NCI-H69 (cell line): ENCODE results near the gene ARHGAP44.
"Not testable (repeated sequence)": the region's sequence is repeated elsewhere in the genome, so short reads cannot be mapped to it uniquely, and the experiment has no call there.

ENCODE experiments used
- DNase-seq: peaks from one replicate; lab custom pipeline; 2025; lab: John Stamatoyannopoulos, UW

The ARHGAP44 gene

GRCh38 chr17:12963505-12963904 lies 174.2 kb downstream of the ARHGAP44 start:
- no peak for DNase-seq

DNA sequence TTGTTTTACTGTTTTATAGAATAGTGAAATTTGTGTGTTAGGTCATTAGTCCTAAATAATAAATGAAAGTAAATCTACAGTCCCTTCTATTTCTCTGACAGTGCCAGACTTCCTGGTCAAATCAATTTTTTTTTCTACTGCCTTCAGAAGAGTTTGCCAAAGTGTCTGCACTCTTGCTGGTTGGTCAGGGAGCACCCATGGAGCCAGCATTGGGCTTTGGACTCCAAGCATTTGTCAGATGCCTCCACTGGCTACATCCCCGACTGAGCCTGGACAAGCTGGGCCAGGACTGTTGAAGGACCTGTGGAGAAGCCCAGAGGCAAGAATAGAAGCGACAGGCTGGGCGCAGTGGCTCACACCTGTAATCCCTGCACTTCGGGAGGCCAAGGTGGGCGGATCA lies 174.9 kb downstream of the ARHGAP44 start:
- no peak for DNase-seq

DNA sequence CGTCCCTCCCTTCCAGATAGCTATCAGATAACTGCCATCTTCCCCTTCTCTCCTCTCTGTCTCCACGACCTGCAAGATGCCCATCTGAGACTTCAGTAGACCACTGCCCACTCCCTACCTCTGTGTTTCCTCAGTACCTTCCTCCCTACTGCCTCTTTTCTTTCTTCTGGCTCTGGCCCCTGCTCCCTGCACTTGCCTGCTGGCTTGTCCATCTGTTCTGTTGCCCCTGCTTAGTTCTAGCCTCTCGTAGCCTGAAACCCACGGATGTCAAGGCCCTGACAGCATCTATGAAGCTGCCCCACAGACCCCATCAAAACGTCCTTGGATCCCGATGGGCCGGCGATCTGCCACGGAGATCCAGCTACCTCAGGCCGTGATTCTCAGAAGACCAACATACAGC lies 175.5 kb downstream of the ARHGAP44 start:
- no peak for DNase-seq

GRCh38 chr17:12965988-12966387 lies 176.7 kb downstream of the ARHGAP44 start:
- no peak for DNase-seq

DNA sequence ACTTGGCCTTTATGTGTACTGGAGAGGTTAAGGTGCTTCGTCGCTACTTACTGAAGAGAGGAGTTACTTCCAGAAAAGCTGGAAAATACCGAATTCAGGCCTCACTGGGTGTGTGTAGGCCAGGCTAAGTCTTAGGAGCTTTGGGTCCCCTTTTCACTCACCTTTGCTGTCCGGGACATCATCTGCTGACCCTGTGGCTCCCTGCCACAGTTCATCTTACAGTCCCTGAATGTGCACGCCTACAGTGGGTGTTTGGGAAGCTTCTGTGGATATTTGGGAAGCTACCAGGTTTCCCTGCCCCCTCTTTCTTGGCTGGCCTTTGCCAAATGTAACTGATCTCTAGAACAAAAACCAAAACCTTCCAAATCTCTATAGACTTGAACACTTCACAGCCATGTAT lies 177.1 kb downstream of the ARHGAP44 start:
- no peak for DNase-seq

- DNase-seq, result no peak
These were observed 178.7 kb downstream of the ARHGAP44 start for GRCh38 chr17:12967962-12968361.

DNA sequence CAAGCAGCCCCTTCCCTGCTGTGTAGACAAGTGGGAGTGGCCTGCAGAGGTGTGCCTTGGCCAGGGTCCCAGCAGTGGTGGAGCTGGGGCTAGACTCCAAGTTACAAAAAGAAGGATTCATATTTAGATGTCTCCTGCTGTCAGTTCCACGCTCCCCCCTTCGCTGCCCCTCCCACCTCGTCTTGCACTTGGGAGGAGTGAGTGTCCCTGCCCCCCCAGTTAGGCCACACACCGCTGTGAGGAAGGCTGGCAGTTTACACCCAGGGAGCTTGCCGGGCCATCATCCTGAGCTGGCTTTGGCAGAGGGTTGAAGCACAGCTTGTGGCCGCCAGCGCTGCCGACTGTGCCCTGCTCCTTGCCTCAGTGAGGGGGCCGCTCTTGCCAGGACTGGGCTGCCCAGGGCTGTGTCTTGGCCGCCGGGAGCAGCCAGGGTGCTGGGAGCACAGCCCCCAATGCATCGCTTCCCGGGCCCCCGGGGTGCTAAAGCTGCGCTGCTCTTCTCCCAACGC lies 184.3 kb downstream of the ARHGAP44 start:
- DNase-seq, result peak; percentile 78

- DNase-seq, result peak; percentile 46
These were observed 184.8 kb downstream of the ARHGAP44 start for GRCh38 chr17:12974005-12974531.

GRCh38 chr17:12977008-12977751 lies 187.9 kb downstream of the ARHGAP44 start:
- no peak for DNase-seq

DNA sequence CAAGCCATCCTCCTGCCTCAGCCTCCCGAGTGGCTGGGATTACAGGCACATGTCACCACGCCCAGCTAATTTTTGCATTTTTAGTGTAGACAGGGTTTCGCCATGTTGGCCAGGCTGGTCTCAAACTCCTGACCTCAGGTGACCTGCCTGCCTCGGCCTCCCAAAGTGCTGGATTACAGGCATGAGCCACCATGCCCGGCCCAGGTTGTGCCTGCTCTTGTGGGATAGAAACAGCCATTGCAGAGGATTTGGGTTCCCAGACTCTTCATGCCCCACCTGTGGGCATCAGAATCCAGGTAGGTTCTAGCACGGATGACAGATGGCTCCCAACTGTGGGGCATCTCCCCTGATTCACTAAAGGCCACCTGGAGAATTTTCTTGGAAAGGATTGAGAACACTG lies 189.5 kb downstream of the ARHGAP44 start:
- DNase-seq, result not testable (repeated sequence)

GRCh38 chr17:12979246-12979645 lies 189.9 kb downstream of the ARHGAP44 start:
- DNase-seq, result no peak

DNA sequence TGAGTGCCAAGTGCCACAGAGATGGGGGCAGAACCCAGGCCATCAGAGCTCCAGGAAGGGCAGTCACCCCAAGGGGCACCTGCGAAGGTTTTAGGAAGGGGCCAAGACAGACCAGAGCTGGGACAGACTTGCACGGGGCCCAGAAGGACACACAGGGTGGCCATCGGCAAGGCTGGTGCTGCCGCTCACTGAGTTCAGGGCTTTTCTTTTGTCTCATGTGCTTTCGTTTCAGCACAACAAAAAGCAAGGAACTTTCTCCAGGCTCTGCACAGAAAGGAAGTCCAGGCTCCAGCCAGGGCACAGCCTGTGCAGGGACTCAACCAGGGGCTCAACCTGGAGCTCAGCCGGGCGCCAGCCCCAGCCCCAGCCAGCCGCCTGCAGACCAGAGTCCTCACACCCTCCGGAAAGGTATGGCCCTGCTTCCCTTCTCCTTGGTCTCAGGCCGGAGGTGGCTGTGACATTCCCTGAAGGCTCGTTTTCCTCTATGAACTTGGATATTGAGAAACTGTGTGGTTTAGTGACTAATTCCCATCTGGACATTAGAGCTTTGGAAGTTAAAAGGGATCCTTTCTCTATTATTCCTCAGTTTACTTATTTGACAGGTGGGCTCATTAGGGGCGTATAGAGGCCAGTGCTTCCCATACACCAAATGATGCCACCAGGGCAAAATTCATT lies 190.7 kb downstream of the ARHGAP44 start:
- no peak for DNase-seq

DNA sequence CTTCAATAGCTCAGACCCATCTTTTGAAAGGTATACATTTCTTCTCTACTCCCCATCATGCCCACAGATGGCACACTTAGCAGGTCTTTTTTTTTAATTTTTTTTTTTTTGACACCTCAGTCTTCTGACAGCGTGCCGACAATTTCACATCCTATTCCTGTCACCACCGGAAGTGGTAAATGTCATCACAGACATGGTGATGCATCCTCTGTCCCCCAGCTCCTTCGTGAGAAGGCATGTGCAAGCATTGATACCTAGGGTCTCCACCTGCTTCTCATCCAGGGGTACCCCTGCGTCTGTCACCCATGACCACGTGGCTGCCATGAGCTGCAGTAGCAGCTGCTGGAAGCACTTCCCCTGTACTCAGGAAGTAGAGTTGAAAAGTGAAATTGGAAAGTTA lies 192.9 kb downstream of the ARHGAP44 start:
- no peak for DNase-seq

DNA sequence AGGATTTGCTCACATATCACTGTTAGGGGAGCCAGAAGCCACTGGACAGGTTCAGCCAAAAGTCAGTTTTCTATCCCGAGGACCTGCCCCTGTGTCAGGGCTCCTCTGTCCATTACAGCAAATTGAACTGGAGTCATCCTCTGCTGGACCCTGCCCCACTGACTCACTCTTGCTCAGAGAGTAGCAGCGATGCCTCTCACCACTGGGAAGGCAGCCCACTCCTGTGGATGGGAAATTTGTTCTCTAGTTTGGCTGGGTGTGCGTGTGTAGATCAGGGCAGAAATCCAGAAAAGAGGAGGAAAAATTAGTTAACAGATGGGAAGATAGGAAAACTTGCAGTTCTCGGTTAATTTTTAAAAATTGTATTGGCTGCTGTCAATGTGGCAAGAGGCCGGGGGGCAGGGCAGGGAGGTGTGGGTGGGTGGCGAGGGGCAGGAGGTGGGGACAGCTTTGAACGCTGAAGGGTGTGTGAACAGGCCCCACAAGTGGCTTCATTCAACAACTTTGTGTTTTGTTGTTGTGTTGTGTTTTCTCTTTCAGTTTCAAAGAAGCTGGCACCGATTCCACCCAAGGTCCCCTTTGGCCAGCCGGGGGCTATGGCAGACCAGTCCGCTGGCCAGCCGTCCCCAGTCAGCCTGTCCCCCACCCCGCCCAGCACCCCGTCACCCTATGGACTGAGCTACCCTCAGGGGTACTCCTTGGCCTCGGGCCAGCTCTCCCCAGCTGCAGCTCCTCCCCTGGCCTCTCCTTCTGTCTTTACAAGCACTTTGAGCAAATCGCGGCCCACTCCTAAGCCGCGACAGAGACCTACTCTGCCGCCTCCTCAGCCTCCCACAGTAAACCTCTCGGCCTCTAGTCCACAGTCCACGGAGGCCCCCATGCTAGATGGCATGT lies 194.9 kb downstream of the ARHGAP44 start:
- DNase-seq, result peak; percentile 3

DNA sequence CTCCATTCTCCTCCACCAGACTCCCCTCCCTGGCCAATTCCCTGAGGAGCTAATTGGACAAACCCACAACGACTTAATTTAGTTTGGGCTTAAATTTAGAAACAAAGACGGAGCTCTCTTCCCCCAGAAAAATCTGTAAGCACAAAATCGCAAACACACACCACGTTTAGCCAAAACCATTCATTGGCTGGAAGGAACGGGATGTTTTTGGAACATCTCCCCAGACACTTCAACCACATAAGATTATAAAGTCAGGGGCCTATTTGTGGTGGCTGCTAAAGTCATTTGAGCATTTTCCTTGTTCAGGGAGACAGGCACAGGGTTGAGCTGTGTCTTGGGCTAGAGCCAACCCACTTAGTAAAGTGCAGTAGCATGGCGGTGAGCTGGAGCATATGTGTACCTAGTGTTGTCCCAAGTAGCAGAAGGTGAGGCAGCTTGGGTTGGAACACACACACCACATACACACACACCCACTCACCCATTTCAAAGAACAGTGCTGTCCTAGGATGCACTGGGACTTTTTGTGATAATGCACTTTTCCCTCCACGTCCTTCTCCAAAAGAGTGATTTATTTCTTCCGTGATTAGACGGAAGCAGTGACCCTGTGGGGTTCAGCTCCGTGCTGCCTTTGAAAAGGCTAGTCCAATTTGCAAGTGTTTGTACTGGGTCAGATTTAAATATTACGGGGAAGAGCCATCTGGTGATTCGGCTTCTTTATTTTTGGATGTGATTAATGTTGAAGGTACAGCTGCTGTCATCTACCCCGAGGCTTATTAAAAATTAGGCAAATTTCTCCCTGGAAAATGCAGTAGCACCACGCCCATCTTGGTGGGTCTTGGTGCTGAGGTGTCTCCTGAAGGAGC lies 196.4 kb downstream of the ARHGAP44 start:
- DNase-seq, result peak; percentile 81

DNA sequence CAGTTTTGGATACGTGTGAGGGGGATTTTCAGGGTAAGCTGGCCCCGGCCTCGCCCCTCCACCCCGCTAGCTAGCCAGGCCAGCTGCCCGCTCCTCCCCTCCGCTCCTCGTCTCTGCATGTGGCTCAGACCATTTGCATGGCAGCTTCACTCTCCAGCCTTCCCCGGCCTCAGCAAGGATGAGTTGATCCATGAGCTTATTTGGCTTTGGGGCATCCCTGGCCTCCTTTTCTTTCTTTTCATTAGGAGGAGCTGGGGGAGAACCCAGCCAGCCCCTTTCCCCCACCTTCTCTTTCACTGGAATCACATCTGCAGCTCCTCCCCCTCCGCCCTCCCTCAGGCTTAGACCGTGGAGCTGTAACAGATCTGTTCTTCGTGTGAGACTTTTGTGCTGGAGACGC lies 197.8 kb downstream of the ARHGAP44 start:
- peak; percentile 69 for DNase-seq

- no peak for DNase-seq
These were observed 200.9 kb downstream of the ARHGAP44 start for GRCh38 chr17:12990041-12990808.

DNA sequence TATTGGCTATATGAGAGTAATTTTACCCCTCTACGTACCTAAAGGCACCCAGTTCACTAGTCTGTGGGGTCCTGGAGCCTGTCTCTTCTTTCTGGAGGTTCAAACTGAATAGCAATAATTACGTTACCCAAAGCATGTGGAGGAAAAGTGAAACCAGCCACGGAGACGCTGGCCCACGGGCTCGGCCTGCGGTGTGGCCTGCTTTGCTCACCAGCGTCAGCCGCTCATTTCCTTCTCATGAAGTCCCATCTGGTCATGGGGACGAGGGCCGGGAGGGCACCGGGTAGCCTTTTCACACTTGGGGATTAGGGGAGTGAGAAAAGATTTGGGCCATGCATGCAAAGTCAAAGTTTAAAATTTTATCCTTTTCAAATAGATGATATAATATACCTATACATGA lies 201.6 kb downstream of the ARHGAP44 start:
- DNase-seq, result no peak

GRCh38 chr17:12992676-12993075 lies 203.4 kb downstream of the ARHGAP44 start:
- DNase-seq, result no peak

DNA sequence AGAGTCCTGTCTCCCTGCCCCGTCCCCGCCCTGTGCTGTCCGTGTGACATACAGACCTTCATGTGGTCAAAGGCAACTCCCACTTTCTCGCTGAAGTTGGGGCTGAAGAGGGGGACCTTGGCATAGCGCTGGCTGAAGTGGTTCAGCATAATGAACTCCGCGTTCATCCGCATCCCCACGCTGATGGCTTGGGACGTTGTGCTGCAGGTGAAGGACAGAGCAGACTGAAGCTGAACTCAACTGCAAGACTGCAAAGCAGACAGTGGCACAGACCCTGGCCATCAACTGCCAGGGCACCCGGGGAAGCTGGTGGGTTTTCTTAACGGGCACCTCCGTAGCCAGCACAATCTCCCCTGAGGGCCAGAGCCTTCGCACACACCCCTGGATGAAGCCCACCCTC lies 204.3 kb downstream of the ARHGAP44 start:
- no peak for DNase-seq
